Keratinocyte (primary cell): ENCODE results near the gene ROBO4. TPM values are rescaled to one million over a fixed set of nuclear protein-coding genes. Genes with fewer than 3 reads are reported as not detected.

Experiments used
- DNase-seq: peaks from one replicate; pipeline ENCODE4 v3.0.0-alpha.2; 2011; ENCODE audit warnings: low read depth, missing footprints, low spot score
- FAIRE-seq: peaks from 2 replicates; lab custom pipeline; 2011; peaks lifted over from hg19 to GRCh38; lab: Jason Lieb, UNC
- H2AFZ ChIP-seq: 2 replicates; pipeline ENCODE4 v1.6.0; 2012; ENCODE audit warnings: low read length, control low read depth, inconsistent platforms; ENCODE audit not compliant: control insufficient read depth
- H3K27ac ChIP-seq: 2 replicates; pipeline ENCODE4 v1.5.1; 2011; ENCODE audit warnings: low read length; ENCODE audit not compliant: control insufficient read depth, insufficient read depth
- H3K27me3 ChIP-seq: 3 replicates; pipeline ENCODE4 v1.6.0; 2011; ENCODE audit warnings: low read length; ENCODE audit not compliant: control insufficient read depth, insufficient read depth; ENCODE audit errors: extremely low read depth
- H3K36me3 ChIP-seq, 2 experiments: 2 replicates in 1 of 2; 3 replicates in 1 of 2; pipeline ENCODE4 v1.5.1; 2011; ENCODE audit warnings: low read length in 2 of 2, mild to moderate bottlenecking in 1 of 2; ENCODE audit not compliant: control insufficient read depth in 2 of 2, insufficient read depth in 2 of 2; ENCODE audit errors: extremely low read depth in 1 of 2
- H3K4me1 ChIP-seq: 3 replicates; pipeline ENCODE4 v1.5.1; 2011; ENCODE audit warnings: low read length; ENCODE audit not compliant: control insufficient read depth, insufficient read depth; ENCODE audit errors: extremely low read depth
- H3K4me2 ChIP-seq: 3 replicates; pipeline ENCODE4 v1.6.0; 2011; ENCODE audit warnings: low read depth, low read length; ENCODE audit not compliant: control insufficient read depth, insufficient read depth; ENCODE audit errors: extremely low read depth
- H3K4me3 ChIP-seq, 3 experiments: fragments of 200-600 bp in 1 of 3; sonication (generic) in 1 of 3; 2 replicates in 2 of 3; 3 replicates in 1 of 3; pipeline ENCODE4 v1.5.1; 2011 to 2016; ENCODE audit warnings: low read length in 3 of 3, mild to moderate bottlenecking in 3 of 3, control low read depth in 2 of 3, inconsistent platforms in 1 of 3, low read depth in 1 of 3, mixed read lengths in 1 of 3, mixed run types in 1 of 3, moderate library complexity in 1 of 3; ENCODE audit not compliant: control insufficient read depth in 2 of 3, insufficient read depth in 2 of 3; ENCODE audit errors: extremely low read depth in 1 of 3
- H3K79me2 ChIP-seq: 2 replicates; pipeline ENCODE4 v1.6.0; 2012; ENCODE audit warnings: low read length; ENCODE audit not compliant: control insufficient read depth, insufficient read depth
- H3K9ac ChIP-seq: 3 replicates; pipeline ENCODE4 v1.6.0; 2011; ENCODE audit warnings: low read length; ENCODE audit not compliant: control insufficient read depth, insufficient read depth; ENCODE audit errors: extremely low read depth
- H3K9me1 ChIP-seq: 3 replicates; pipeline ENCODE4 v1.6.0; 2011; ENCODE audit warnings: low read length; ENCODE audit not compliant: control insufficient read depth, insufficient read depth; ENCODE audit errors: extremely low read depth
- H3K9me3 ChIP-seq: 2 replicates; pipeline ENCODE4 v1.5.1; 2012; ENCODE audit warnings: low read depth, low read length; ENCODE audit not compliant: control insufficient read depth
- H4K20me1 ChIP-seq: 3 replicates; pipeline ENCODE4 v1.6.0; 2011; ENCODE audit warnings: low read length; ENCODE audit not compliant: control insufficient read depth, insufficient read depth; ENCODE audit errors: extremely low read depth
- CTCF ChIP-seq, 3 experiments: IDR thresholded peaks in 1 of 3; conservative IDR thresholded peaks in 1 of 3; optimal IDR thresholded peaks in 1 of 3; 2 replicates in 2 of 3; 3 replicates in 1 of 3; pipeline versions ENCODE3 to v1.5.1; 2011; ENCODE audit warnings: low read length in 3 of 3, mild to moderate bottlenecking in 3 of 3, moderate library complexity in 2 of 3, control low read depth in 1 of 3, inconsistent platforms in 1 of 3; ENCODE audit not compliant: insufficient read depth in 2 of 3; ENCODE audit errors: extremely low read depth in 1 of 3
- EZH2 ChIP-seq: IDR thresholded peaks from one replicate; pipeline ENCODE4 v1.6.1; 2012; ENCODE audit warnings: inconsistent platforms, mild to moderate bottlenecking, low read length, moderate library complexity
- dilution Hi-C: fragments of 300-500 bp; cut with MboI; formaldehyde crosslinking; loops from one replicate; pipeline ENCODE4 v1.7.0; 2020; ENCODE audit warnings: low sequenced_read_pairs; ENCODE audit not compliant: extremely low pct_ligation_motif_present
- polyA plus RNA-seq, 5 experiments: library from polyadenylated mRNA; depleted of rRNA in 3 of 5; stranded (reverse) in 3 of 5; stranded (forward) in 1 of 5; unstranded in 1 of 5; fragments of >200 nt; gene quantifications; 1 replicate in 1 of 5; 2 replicates in 3 of 5; 3 replicates in 1 of 5; pipeline versions ENCODE4 v1.2.1 to v1.2.3, GENCODE V29; 2011 to 2012; ENCODE audit warnings: missing spikeins in 2 of 5, low read depth in 1 of 5, low replicate concordance in 1 of 5

ROBO4 gene
- polyA plus RNA-seq, 1 donor (not counting 4 experiments of a cell fraction or from before 2014, with no cell fraction given) = 0.94 TPM

- H3K27ac ChIP-seq = no peak overlapping the region
- H2AFZ ChIP-seq = no peak overlapping the region
- H4K20me1 ChIP-seq = no peaks in the 10 kb centered on the region
- TF ChIP-seq CTCF (optimal IDR thresholded peaks at IDR 0.05 in 1 of 3, IDR thresholded peaks at IDR 0.05 in 1 of 3, conservative IDR thresholded peaks at IDR 0.05 in 1 of 3; ENCODE audit: extremely low read depth in 1 of 3, insufficient read depth in 2 of 3, low read length in 3 of 3) (no peak), EZH2 (no peak)
- H3K4me3 ChIP-seq = no peak overlapping the region
- no peak overlapping the region for H3K4me2 ChIP-seq
- peaks cover 28% of the 10 kb centered on the region for H3K4me1 ChIP-seq
- no peak overlapping the region for H3K9ac ChIP-seq
- DNase-seq (no peak), FAIRE-seq (no peak)
- H3K79me2 ChIP-seq = no peaks in the 10 kb centered on the region
- H3K27me3 ChIP-seq = no peaks in the 10 kb centered on the region
- H3K36me3 ChIP-seq = no peaks in the 10 kb centered on the region
- dilution Hi-C loops = no loop called here
- H3K9me3 ChIP-seq = no peaks in the 10 kb centered on the region
- H3K9me1 ChIP-seq = no peaks in the 10 kb centered on the region
Observed at GRCh38 chr11:124892750-124893454, 4.8 kb downstream of the ROBO4 start.

GRCh38 chr11:124892146-124892545, 5.5 kb downstream of the ROBO4 start:
- H3K4me3 ChIP-seq = no peak overlapping the region
- H4K20me1 ChIP-seq = no peaks in the 10 kb centered on the region
- no peaks in the 10 kb centered on the region for H3K9me3 ChIP-seq
- no peaks in the 10 kb centered on the region for H3K36me3 ChIP-seq
- no peak overlapping the region for H3K9ac ChIP-seq
- H2AFZ ChIP-seq = no peak overlapping the region
- dilution Hi-C loops = no loop called here
- no peak for DNase-seq
- no peaks in the 10 kb centered on the region for H3K27me3 ChIP-seq
- H3K4me2 ChIP-seq = no peak overlapping the region
- peaks cover 20% of the 10 kb centered on the region for H3K4me1 ChIP-seq
- no peak overlapping the region for H3K27ac ChIP-seq
- no peak for TF ChIP-seq CTCF (optimal IDR thresholded peaks at IDR 0.05 in 1 of 3, IDR thresholded peaks at IDR 0.05 in 1 of 3, conservative IDR thresholded peaks at IDR 0.05 in 1 of 3; ENCODE audit: extremely low read depth in 1 of 3, insufficient read depth in 2 of 3, low read length in 3 of 3)
- TF ChIP-seq EZH2 = no peak
- no peak for FAIRE-seq
- no peaks in the 10 kb centered on the region for H3K9me1 ChIP-seq
- no peaks in the 10 kb centered on the region for H3K79me2 ChIP-seq
